HG03039 (cell line): ENCODE measurements around the gene NR3C1.

Experiments used
- ATAC-seq: cut with Tn5 transposase; IDR thresholded peaks from one replicate; pipeline ENCODE4 v1.9.1; 2021; ENCODE audit warnings: mild to moderate bottlenecking, moderate library complexity; ENCODE audit not compliant: unreplicated experiment

Gene NR3C1

DNA sequence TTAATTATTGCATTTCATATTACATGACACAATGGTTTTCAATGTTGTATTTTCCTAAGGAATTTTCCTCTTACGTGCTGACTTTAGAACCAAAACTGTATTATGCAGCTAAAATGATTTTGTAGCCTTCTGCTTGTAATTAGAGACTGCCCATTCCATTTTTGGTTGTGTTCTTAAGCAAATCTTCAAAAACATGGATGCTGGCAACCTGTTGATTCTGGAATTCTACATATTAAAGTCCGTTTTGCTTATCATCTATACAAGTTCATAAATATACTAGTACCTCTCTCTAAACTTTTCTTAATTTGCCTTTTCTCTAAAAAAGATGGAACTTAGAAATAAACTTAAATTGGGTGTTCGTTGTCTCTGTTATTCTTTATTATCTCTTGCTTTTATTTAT is 88.3 kb downstream of the NR3C1 start:
- ATAC-seq = no peak

- no peak for ATAC-seq
These were observed 88.8 kb downstream of the NR3C1 start for GRCh38 chr5:143314659-143315058.

DNA sequence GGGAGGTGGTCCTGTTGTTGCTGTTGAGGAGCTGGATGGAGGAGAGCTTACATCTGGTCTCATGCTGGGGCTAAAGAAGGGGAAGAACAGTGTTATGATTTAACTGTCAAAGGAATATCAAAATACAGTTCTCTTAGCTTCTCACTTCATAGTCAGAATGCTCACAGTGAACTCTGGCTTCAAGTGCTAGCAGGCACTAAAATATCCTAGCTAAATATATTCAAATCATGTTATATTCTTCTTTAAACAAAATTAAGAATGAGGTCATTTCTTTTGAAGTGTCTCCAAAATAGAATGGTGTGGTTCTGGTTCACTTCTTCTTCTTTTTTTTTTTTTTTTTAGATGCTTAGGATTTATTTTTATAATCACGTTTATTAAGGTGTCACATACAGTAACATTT is 89.4 kb downstream of the NR3C1 start:
- no peak for ATAC-seq

GRCh38 chr5:143313298-143313852 is 90.1 kb downstream of the NR3C1 start:
- ATAC-seq = no peak

GRCh38 chr5:143312822-143313221 is 90.7 kb downstream of the NR3C1 start:
- no peak for ATAC-seq

GRCh38 chr5:143311955-143312354 is 91.5 kb downstream of the NR3C1 start:
- no peak for ATAC-seq

DNA sequence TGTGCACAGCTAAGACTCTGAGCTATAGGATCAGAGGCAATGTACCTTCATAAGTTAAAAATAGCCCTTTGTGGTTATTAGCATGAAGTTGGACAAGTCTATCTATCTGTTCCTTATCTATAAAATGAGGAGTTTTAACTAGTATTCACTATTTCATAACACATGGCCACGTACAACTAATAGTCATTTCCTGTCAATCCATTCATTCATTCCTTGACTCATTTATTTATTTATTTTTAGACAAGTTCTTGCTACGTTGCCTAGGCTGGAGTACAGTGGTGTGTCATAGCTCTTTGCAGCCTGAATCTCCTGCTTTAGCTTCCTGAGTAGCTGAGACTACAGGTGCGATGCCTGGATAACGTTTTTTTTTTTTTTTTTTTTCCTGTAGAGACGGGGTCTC is 92.1 kb downstream of the NR3C1 start:
- ATAC-seq = no peak

DNA sequence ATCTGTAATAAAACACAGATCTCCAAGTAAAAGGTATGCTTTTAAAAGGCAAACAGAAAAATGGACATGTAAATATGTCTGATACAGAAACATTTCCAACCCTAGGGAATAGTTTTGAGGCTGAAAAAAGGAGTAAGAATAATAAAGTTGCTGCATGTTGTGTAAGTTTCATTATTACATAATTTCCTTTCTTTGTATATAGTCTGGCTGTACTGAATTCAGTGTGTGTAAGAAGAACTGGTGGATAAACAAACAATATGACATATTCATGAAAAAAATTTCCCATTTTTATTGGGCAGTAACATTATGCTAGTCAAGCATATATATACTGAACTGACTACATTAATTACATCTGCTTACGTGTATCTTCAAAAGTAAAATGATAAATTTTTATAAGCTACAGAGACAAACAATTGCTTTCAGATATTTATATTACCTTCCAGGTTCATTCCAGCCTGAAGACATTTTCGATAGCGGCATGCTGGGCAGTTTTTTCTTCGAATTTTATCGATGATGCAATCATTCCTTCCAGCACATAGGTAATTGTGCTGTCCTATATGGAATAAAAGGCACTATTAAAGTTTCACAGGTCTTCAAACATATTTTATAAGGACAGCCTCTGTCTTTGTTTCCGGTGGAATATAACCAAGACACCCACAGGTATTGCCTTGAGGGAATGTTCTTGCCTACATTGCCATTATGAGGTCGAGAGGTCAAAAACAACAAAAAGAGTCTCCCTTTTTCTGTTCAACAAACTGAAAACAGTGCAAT is 93.6 kb downstream of the NR3C1 start:
- no peak for ATAC-seq

GRCh38 chr5:143308731-143309130 is 94.8 kb downstream of the NR3C1 start:
- no peak for ATAC-seq

- no peak for ATAC-seq
These were observed 97.4 kb downstream of the NR3C1 start for GRCh38 chr5:143306040-143306439.

DNA sequence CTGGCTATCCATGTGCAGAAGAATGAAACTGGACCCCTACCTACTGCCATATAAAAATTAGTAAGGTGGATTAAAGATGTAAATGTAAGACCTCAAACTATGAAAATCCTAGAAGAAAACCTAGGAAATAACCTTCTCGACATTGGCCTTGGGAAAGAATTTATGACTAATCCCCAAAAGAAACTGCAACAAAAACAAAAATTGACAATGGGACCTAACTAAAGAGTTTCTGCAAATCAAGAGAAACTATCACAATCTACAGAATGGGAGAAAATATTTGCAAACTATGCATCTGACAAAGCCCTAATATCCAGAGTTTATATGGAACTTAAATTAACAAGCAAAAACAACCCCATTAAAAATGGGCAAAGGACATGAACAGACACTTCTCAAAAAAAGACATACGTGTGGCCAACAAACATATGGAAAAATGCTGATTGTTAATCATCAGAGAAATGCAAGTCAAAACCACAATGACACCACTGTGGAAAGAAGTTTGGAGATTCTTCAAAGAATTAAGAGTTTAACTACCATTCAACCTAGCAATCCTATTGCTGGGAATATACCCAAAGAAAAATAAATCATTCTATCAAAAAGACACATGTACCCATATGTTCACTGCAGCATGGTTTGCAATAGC is 98.5 kb downstream of the NR3C1 start:
- no peak for ATAC-seq

GRCh38 chr5:143302341-143303045 is 101.0 kb downstream of the NR3C1 start:
- ATAC-seq = no peak

DNA sequence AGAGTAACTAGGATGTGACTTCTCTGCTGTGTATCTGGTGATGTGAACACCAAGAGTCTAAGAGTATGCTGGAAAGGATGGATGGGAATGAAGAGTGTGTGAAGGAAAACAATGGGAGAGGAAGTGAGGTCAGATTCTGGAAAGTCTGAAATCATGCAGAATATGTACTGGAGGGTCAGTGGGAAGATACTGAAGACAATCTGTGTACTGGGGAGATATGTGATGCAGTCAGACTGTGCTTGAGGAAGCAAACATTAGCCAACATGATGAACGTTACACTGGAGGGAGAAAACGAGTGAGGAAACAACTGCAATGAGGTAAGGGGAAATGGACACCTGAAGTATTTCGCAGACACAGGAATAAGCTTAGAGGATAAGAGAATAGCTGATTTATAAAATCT is 105.7 kb downstream of the NR3C1 start:
- no peak for ATAC-seq

GRCh38 chr5:143290125-143290524 is 113.4 kb downstream of the NR3C1 start:
- no peak for ATAC-seq

DNA sequence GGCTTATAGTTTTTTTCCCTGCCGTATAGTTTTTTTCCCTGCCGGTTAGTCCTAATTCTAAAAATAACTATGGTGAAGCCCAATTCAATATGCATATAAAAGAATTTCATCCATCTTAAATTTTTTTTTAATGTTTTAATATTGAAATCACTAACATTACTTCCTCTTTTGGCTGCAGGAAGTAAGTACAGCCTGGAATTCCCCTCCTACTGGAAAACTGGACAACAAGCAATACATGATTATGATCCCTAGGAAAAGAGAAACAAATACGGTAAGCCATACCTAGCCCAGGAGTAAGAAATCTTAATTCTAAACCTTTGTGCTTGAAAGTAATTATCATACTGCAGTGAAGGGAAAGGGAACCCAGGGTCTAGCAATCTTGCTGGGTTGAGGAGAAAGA is 119.0 kb downstream of the NR3C1 start:
- no peak for ATAC-seq

DNA sequence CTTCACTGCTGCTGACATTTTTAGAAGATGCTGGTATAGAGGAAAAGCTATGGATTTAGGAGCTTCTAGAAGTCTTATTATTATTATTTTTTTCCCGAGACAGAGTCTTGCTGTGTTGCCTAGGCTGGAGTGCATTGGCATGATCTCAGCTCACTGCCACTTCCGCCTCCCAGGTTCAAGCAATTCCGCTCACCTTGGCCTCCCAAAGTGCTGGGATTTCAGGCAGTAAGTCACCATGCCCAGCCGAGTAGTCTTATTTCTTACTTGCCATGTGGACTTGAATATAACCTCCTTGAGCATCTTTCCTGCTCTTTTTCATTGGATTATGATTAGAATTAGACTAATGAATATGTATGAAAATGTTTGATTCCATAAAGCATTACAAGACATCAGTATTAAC is 119.5 kb downstream of the NR3C1 start:
- no peak for ATAC-seq

DNA sequence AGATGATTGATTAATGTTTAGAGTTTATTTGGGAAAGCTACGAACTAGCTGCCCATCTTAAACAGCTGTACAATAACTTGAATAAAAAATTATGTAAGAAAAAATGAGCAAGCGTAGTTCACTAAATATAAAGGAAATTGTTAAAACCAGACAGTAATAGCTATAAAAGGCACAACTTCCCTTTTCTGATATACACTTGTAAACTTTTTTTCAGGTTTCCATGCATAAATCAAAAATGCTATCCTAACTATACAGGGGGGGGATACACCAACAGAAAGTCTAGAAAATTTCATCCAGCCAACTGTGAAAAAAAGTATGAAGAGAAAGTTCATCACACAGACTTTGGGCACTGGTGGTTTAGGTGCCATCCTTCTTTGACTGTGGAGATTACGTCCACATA is 122.3 kb downstream of the NR3C1 start:
- ATAC-seq = no peak

DNA sequence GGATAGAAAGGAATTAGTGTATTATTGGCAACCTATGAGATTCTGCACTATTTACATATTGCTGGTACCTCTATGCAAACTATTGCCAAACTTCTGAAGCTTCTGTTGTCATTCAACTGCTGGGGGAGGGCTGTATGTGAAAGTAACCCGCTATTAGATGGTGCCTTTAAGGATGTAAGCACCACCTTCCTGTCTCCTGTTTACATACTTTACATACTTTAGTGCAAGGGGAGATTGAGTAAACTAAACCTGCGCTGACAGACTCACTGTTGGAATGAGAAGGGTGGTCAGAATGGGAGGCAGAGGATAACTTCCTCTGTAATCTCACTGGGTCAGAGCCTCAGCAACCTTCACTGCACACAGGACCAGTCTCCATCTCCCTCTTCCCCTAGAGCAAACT is 123.8 kb downstream of the NR3C1 start:
- no peak for ATAC-seq

DNA sequence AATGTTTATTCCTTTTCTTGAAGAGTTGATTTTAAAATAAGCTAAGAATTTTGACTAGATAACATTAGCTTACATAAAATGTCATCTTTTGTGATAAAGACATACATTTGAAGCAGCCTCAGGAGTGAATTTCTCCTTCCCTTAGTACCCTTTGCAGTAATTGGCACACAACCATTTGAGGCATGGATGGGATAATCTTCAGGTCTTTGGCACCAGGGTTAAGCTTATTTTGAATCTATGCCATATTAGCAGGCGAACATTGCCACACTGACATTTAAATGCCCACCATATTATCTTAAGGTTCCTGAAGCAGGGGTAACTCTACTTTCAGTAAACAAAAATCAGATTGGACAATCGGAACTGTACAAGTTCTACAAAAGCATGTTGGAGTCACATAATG is 126.0 kb downstream of the NR3C1 start:
- ATAC-seq = no peak

DNA sequence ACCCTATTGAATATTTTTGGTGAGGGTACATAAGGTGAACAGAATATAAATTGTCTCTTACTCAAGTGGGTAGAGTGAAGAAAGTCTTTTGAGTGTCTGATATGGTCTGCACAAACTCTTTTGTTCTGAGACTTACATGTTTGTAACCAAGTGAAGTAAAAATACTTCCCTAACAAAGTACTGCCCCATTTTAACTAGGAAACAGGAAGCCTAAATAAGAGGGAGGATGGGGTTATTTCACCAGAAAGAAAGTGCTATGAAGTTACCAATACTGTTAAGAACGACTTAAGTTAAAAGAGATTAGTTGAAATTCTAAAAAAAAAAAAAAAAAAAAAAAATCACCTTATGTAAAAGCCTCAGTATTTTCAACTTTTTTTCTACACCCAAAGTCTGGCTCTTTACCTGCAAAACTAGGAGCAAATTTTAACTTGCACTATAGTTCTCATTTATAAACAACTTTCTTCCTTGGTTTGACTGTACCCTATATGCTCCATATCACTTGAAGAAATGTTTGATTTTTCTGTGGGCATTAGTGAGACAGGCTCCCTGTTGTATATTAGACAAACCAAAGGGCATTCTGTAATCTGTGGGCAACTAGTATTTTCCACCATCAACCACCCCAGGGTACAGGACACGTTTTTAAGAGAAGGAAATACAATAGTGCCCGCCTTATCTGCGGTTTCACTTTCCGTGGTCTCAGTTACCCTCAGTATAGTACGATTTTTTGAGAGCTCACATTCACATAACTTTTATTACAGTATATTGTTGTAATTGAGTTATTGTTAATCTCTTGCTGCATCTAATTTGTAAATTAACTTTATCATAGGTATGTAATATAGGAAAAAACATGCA is 127.7 kb downstream of the NR3C1 start:
- no peak for ATAC-seq

GRCh38 chr5:143274952-143275351 is 128.5 kb downstream of the NR3C1 start:
- ATAC-seq = no peak
